Measurements from ENCODE around the gene MEIOC. TPM values are rescaled to one million over a fixed set of nuclear protein-coding genes. Genes with fewer than 3 reads are reported as not detected.

The MEIOC gene
- total RNA-seq, 1 experiment from 2014 or later = not detected

DNA sequence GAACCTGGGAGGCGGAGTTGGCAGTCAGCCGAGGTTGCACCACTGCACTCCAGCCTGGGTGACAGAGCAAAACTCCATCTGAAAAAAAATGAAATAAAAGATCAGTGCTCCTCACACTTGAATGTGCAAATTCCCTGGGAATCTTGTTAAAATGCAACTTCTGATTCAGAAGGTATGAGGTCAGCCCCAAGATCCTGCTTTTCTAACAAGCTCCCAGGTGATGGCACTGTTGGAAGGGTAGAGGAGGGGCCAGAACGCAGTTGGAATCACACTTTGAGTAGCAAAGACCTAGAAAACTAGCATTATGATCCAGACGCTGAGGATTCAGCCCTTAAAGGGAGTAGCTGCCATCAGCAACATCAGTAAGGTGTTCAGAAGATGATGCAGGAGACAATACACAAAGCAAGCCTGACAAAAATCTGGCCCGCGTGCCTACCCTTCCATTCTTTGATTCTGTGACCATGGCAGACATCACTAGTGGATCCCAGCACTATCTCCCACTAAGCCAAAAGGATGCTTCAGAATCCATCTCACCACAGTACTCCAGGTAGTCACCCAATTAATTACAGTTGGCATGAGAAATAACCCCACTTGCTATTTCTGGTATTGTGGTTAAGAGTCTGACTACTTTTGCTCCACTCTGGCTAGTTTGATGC is 33.1 kb upstream of the MEIOC start:
- POLR2A ChIA-PET (ENCODE audit: unreplicated experiment) = no interaction called here

DNA sequence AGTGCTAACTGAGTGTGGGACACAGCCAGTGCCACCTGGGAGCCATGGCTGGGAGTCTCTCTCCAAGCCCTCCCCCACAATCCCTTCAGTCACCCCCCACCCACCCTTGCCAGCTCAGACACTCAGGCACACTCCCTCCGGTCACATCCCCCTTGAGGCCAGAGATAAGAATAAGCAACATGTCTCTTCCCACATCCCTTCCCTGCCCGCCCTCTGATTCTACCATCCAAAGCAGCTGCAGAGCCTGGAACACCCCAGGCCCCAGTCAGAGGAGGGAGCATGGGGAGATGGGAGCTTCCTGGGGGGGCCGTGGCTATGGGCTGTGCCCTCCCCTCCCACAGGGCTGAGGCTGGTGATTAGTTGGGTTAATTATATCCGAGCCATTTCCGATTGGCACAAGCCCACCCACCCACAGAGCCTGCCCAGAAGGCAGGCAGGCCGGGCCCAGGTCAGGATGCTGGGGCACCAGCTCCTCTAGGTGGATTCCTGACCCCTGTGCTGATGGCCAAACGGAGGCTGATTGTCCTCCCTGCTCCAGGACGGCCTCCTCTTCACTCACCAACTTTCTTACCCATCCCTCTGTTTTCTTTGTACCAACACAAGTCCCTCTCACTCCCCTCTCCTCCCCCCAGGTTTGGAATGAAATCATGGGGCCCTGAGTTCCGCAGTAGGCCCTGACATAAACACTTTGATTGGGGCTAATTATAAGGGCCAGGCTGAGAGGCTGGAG is 28.6 kb upstream of the MEIOC start:
- CTCF ChIA-PET = no interaction called here
- Histone ChIP-seq H3K27ac (ENCODE audit: low read length) (no peak overlapping the region), H3K4me3 (ENCODE audit: low read length) (no peak overlapping the region)

More for the DNA sequence above, 33.1 kb upstream of the MEIOC start:
- no peaks in the 10 kb centered on the region for H3K9me2 ChIP-seq (replicated peaks; ENCODE audit: low read length)
- TF ChIP-seq EZH2phosphoT487 (IDR thresholded peaks at IDR 0.05; ENCODE audit: borderline replicate concordance, low read length) = no peak
- TF ChIP-seq CTCF (conservative IDR thresholded peaks at IDR 0.05; ENCODE audit: low read depth, low read length) = peak; percentile 55
- DNase-seq = peak; percentile 43
- H3K4me1 ChIP-seq (ENCODE audit: insufficient read depth, low read length) = no peaks in the 10 kb centered on the region
- H3K27ac ChIP-seq (ENCODE audit: low read length) = no peak overlapping the region
- no peak overlapping the region for H2AFZ ChIP-seq (ENCODE audit: low read length)
- intact Hi-C loops (cut with micrococcal nuclease) = no loop called here
- H3K79me2 ChIP-seq (ENCODE audit: low read length) = no peaks in the 10 kb centered on the region
- no peak overlapping the region for H3K4me3 ChIP-seq (ENCODE audit: low read length)
- peak; percentile 67 for ATAC-seq
- H3K4me2 ChIP-seq (ENCODE audit: low read length) = no peak overlapping the region
- CTCF ChIA-PET = interaction anchor here (0.6 kb wide), 1 partner anchor 54 kb away, joined by 3 read pairs; no protein-coding TSS in a partner anchor
- no TSS peak for BruUV-seq (replicated peaks)
- H4K20me1 ChIP-seq (ENCODE audit: low read length) = no peaks in the 10 kb centered on the region
- no peaks in the 10 kb centered on the region for H3F3A ChIP-seq (ENCODE audit: low read length, unreplicated experiment)
- H3K9ac ChIP-seq (ENCODE audit: low read length) = no peak overlapping the region
- H3K36me3 ChIP-seq (ENCODE audit: low read depth, low read length) = no peaks in the 10 kb centered on the region
- no peaks in the 10 kb centered on the region for H3K27me3 ChIP-seq (ENCODE audit: low read length)
- no peaks in the 10 kb centered on the region for H3K9me3 ChIP-seq (ENCODE audit: low read length)

More for the DNA sequence above, 28.6 kb upstream of the MEIOC start:
- no peak overlapping the region for H3K9ac ChIP-seq (ENCODE audit: low read length)
- no peaks in the 10 kb centered on the region for H3K27me3 ChIP-seq (ENCODE audit: low read length)
- no peak overlapping the region for H3K4me2 ChIP-seq (ENCODE audit: low read length)
- no peak overlapping the region for H2AFZ ChIP-seq (ENCODE audit: low read length)
- TF ChIP-seq EZH2 (IDR thresholded peaks at IDR 0.05; ENCODE audit: low read length, unreplicated experiment) = no peak
- no peak for TF ChIP-seq EZH2phosphoT487 (IDR thresholded peaks at IDR 0.05; ENCODE audit: borderline replicate concordance, low read length)
- TF ChIP-seq CTCF (conservative IDR thresholded peaks at IDR 0.05; ENCODE audit: low read depth, low read length) = no peak
- DNase-seq (no peak), ATAC-seq (no peak)
- no peaks in the 10 kb centered on the region for H3K36me3 ChIP-seq (ENCODE audit: low read depth, low read length)
- H3F3A ChIP-seq (ENCODE audit: low read length, unreplicated experiment) = no peaks in the 10 kb centered on the region
- H4K20me1 ChIP-seq (ENCODE audit: low read length) = no peaks in the 10 kb centered on the region
- BruUV-seq (replicated peaks) = no TSS peak
- intact Hi-C loops (cut with micrococcal nuclease) = no loop called here
- POLR2A ChIA-PET (ENCODE audit: unreplicated experiment) = no interaction called here
- H3K9me3 ChIP-seq (ENCODE audit: low read length) = no peaks in the 10 kb centered on the region
- H3K79me2 ChIP-seq (ENCODE audit: low read length) = no peaks in the 10 kb centered on the region
- H3K9me2 ChIP-seq (replicated peaks; ENCODE audit: low read length) = no peaks in the 10 kb centered on the region
- H3K4me1 ChIP-seq (ENCODE audit: insufficient read depth, low read length) = no peaks in the 10 kb centered on the region

Data from PC-3 (cell line).